HAP-1 (cell line): ENCODE results near the gene OSM.

Source experiments
- DNase-seq, 2 experiments: peaks; one replicate each; pipeline ENCODE4 v3.0.0-alpha.2; 2016 to 2020; ENCODE audit warnings: low spot score in 2 of 2
- H3K27me3 ChIP-seq: fragments of 250-450 bp; sonication (Bioruptor Pico); 2 replicates; pipeline ENCODE4 v1.5.1; 2020; ENCODE audit warnings: low read depth, mild to moderate bottlenecking, moderate library complexity
- H3K36me3 ChIP-seq: fragments of 250-450 bp; sonication (Bioruptor Pico); replicated peaks from 2 replicates; pipeline ENCODE4 v1.5.1; 2020; ENCODE audit warnings: mild to moderate bottlenecking
- H3K4me1 ChIP-seq: fragments of 250-450 bp; sonication (Bioruptor Pico); 2 replicates; pipeline ENCODE4 v1.5.1; 2020; ENCODE audit warnings: mild to moderate bottlenecking
- H3K4me3 ChIP-seq: fragments of 250-450 bp; sonication (Bioruptor Pico); 2 replicates; pipeline ENCODE4 v1.5.1; 2020; ENCODE audit warnings: mild to moderate bottlenecking, moderate library complexity
- H3K9me3 ChIP-seq: fragments of 250-450 bp; sonication (Bioruptor Pico); 2 replicates; pipeline ENCODE4 v1.5.1; 2020; ENCODE audit warnings: mild to moderate bottlenecking, moderate library complexity
- in situ Hi-C: fragments of 300-500 bp; cut with MboI; formaldehyde crosslinking; loops from 3 replicates; pipeline ENCODE4 v1.14.3; 2020; ENCODE audit warnings: low sequenced_read_pairs, inconsistent platforms, mixed read lengths

Gene OSM

GRCh38 chr22:30266445-30267381 is at the start of gene OSM:
TSS of gene OSM (minus strand) at chr22:30266851. CDS start at chr22:30266799, 52 bp downstream.
- in situ Hi-C loops: no loop called here
- H3K4me3 ChIP-seq: no peak within 1 kb of the TSS
- no peaks in the 10 kb centered on the region for H3K9me3 ChIP-seq
- H3K27me3 ChIP-seq: no peaks in the 10 kb centered on the region
- H3K36me3 ChIP-seq: no peaks in the 10 kb centered on the region
- no peak for DNase-seq
- H3K4me1 ChIP-seq: peaks cover 4% of the 10 kb centered on the region

DNA sequence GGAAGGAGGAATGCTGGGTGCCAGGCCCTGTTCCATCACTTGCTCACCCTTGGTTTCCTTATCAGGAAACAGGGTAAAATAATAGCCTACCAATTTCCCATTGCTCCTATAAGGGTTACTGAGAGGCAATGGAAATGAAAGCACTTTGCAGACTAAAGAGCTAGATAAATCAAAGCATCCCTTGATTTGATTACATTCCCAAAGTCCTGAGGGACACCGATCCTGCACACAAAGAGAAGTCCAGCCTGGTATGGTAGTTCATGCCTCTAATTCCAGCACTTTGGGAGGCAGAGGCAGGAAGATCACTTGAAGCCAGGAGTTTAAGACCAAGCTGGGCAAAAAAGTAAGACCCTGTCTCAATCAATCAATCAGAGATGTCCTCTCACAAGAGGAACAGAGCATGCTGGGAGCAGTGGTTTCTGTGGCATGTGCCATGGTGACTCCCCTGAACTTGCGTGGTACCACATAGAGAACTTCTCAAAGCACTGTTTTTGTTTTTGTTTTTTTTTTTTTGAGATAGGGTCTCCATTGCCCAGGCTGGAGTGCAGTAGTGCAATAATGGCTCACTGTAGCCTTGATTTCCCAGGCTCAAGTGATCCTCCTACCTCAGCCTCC is 49.4 kb upstream of the OSM start:
- H3K9me3 ChIP-seq: no peaks in the 10 kb centered on the region
- DNase-seq: no peak
- H3K27me3 ChIP-seq: no peaks in the 10 kb centered on the region
- no peaks in the 10 kb centered on the region; the same call in 1 of the 2 replicates for H3K36me3 ChIP-seq
- in situ Hi-C loops: no loop called here
- no peak overlapping the region for H3K4me3 ChIP-seq
- peaks cover 12% of the 10 kb centered on the region for H3K4me1 ChIP-seq

- Histone ChIP-seq H3K4me1 (peaks cover 12% of the 10 kb centered on the region), H3K36me3 (no peaks in the 10 kb centered on the region), H3K27me3 (no peaks in the 10 kb centered on the region), H3K9me3 (no peaks in the 10 kb centered on the region), H3K4me3 (no peak overlapping the region)
- in situ Hi-C loops: no loop called here
- no peak for DNase-seq
These were observed 48.3 kb upstream of the OSM start for GRCh38 chr22:30314915-30315314.

- Histone ChIP-seq H3K9me3 (no peaks in the 10 kb centered on the region), H3K27me3 (no peaks in the 10 kb centered on the region), H3K4me1 (peaks cover 12% of the 10 kb centered on the region), H3K36me3 (no peaks in the 10 kb centered on the region), H3K4me3 (no peak overlapping the region)
- in situ Hi-C loops: no loop called here
- DNase-seq: no peak
These were observed 47.1 kb upstream of the OSM start for GRCh38 chr22:30313527-30314363.

DNA sequence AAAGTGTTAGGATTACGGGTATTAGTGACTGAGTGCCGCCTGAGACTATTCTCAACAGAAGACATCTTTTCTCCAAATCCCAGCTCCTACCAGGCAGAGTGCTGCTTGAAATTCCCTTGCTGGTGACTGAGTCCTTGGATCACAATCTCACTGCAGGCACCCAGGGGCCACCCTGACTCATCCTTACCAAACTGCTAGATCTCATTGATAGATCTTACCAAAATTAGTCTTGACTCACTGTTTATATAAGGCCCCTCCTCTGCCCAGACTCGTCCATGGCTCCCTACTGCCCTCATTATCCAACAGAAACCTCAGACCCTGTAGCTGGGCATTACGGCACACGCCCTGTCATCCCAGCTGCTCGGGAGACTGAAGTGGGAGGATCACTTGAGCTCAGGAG is 45.4 kb upstream of the OSM start:
- in situ Hi-C loops: no loop called here
- no peaks in the 10 kb centered on the region for H3K36me3 ChIP-seq
- H3K27me3 ChIP-seq: no peaks in the 10 kb centered on the region
- peaks cover 3% of the 10 kb centered on the region for H3K4me1 ChIP-seq
- H3K4me3 ChIP-seq: no peak overlapping the region
- no peak for DNase-seq
- H3K9me3 ChIP-seq: no peaks in the 10 kb centered on the region

DNA sequence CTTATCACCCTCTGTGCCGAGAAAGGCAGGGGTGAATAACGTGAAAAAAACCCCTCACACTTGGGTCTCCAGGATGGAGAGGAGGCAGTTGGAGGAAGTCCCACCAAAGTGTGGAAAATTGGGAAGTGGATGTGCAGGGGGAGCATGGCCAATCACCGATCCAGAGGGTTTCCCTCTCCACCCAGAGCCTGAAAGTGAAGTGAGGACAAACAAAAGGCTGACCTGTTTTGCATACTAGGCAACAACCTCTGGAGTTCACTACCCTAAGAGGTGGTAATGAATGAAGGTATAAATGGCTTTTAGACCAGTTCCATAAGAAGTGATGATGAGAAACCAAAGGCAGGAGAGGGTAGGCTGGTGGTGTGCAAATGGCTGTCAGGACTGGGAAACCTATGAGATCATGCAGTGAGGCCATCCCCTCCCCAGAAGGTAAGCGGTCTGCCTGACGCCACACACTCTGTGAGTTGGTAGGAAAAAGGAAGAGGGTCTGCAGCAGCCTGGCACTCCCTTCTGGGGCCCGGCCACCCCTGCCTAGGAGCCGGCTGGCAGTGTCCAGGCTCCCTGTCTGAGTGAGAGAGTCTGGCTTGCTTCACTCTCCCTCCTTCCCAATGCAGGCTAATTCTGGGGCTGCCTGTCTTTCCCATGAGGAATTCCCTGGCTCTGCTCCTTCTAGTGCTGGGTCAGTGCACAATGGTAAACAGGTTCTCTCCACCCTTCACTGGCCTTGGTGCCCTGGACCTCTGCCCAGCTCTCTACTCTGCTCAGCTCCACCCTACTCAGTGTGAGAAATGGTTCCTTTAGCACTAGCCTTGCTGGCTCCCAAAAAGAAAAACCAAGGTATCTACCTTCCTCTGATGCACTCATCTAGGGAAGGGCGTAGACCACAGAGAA is 44.5 kb upstream of the OSM start:
- in situ Hi-C loops: no loop called here
- Histone ChIP-seq H3K4me1 (no peaks in the 10 kb centered on the region), H3K9me3 (no peaks in the 10 kb centered on the region), H3K27me3 (no peaks in the 10 kb centered on the region), H3K4me3 (no peak overlapping the region), H3K36me3 (no peaks in the 10 kb centered on the region)
- no peak for DNase-seq

- H3K9me3 ChIP-seq: no peaks in the 10 kb centered on the region
- H3K36me3 ChIP-seq: no peaks in the 10 kb centered on the region
- H3K27me3 ChIP-seq: no peaks in the 10 kb centered on the region
- no peaks in the 10 kb centered on the region for H3K4me1 ChIP-seq
- no peak overlapping the region for H3K4me3 ChIP-seq
- in situ Hi-C loops: no loop called here
- DNase-seq: no peak
These were observed 43.5 kb upstream of the OSM start for GRCh38 chr22:30309951-30310741.

GRCh38 chr22:30308518-30309230 is 42.0 kb upstream of the OSM start:
- in situ Hi-C loops: no loop called here
- no peaks in the 10 kb centered on the region for H3K4me1 ChIP-seq

DNA sequence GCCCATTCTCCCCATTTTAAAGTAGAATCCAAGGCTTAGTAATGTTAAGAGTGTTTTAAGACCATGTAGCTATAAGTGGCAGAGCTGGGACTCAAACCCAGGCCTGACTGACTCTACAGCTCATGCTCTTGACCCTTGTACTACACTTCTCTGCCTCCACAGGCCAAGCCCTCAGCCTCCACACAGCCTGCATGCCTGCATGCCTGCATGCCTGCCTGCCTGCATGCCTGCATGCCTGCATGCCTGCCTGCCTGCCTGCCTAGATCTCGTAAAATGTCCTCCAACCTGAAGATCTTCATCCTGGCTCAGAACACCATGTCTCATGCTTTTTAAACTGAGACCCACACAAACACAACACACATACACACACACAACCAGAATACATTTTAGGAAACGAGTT is 41.4 kb upstream of the OSM start:
- in situ Hi-C loops: no loop called here
- Histone ChIP-seq H3K4me3 (no peak overlapping the region), H3K4me1 (no peaks in the 10 kb centered on the region), H3K36me3 (no peaks in the 10 kb centered on the region), H3K27me3 (no peaks in the 10 kb centered on the region), H3K9me3 (no peaks in the 10 kb centered on the region)
- DNase-seq: no peak

More at GRCh38 chr22:30308518-30309230, 42.0 kb upstream of the OSM start:
- Histone ChIP-seq H3K36me3 (no peaks in the 10 kb centered on the region), H3K9me3 (no peaks in the 10 kb centered on the region), H3K27me3 (no peaks in the 10 kb centered on the region), H3K4me3 (no peak overlapping the region)
- DNase-seq: no peak

GRCh38 chr22:30307041-30307574 is 40.5 kb upstream of the OSM start:
- Histone ChIP-seq H3K9me3 (no peaks in the 10 kb centered on the region), H3K27me3 (no peaks in the 10 kb centered on the region), H3K4me3 (no peak overlapping the region), H3K36me3 (no peaks in the 10 kb centered on the region), H3K4me1 (no peaks in the 10 kb centered on the region)
- no peak for DNase-seq
- in situ Hi-C loops: no loop called here

GRCh38 chr22:30306627-30307011 is 40.0 kb upstream of the OSM start:
- in situ Hi-C loops: no loop called here
- Histone ChIP-seq H3K4me3 (no peak overlapping the region), H3K4me1 (no peaks in the 10 kb centered on the region), H3K27me3 (no peaks in the 10 kb centered on the region), H3K9me3 (no peaks in the 10 kb centered on the region), H3K36me3 (no peaks in the 10 kb centered on the region)
- no peak for DNase-seq
